Measurements from ENCODE around the gene SETDB1.

SETDB1 gene

DNA sequence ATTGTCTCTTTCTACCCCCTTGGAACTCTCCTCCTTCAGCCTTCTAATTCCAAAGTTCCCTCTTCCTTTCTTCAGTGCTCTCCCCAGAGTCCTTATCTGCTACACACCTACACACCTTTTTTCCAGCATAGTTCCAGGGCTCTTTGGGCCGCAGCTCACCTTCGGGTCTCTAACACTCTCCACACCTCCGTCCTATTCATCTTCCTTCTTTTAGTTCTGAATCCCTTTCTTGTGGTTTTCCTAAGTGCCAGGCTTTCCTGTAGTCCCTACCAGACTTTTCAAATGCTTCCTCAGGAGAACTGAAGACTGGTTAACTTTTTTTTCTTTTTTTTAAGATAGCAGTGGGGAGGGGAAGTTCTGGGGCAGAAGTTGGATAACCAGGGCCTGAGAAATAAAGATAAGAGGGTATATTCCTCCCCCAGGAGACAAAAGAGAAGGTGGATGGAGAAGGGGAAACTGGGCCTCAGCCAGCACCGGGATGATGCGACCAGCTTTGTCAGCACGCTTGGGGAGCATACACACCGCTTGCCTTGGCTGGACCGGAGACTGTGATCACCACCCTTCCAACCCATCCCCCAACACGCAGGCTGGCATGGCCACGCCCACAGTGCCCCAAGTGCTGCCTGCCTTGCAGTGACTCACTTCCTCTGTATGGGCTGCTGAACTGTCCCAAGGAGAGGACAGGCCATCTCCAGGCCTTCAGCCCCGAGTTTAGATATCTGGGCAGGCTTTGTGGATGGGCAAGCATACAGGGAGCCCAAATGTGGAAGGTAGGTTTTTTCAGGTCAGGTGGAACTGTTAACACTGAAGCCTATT is 50.9 kb downstream of the SETDB1 start:
- DNase-seq = peak; percentile 73 to 76

DNA sequence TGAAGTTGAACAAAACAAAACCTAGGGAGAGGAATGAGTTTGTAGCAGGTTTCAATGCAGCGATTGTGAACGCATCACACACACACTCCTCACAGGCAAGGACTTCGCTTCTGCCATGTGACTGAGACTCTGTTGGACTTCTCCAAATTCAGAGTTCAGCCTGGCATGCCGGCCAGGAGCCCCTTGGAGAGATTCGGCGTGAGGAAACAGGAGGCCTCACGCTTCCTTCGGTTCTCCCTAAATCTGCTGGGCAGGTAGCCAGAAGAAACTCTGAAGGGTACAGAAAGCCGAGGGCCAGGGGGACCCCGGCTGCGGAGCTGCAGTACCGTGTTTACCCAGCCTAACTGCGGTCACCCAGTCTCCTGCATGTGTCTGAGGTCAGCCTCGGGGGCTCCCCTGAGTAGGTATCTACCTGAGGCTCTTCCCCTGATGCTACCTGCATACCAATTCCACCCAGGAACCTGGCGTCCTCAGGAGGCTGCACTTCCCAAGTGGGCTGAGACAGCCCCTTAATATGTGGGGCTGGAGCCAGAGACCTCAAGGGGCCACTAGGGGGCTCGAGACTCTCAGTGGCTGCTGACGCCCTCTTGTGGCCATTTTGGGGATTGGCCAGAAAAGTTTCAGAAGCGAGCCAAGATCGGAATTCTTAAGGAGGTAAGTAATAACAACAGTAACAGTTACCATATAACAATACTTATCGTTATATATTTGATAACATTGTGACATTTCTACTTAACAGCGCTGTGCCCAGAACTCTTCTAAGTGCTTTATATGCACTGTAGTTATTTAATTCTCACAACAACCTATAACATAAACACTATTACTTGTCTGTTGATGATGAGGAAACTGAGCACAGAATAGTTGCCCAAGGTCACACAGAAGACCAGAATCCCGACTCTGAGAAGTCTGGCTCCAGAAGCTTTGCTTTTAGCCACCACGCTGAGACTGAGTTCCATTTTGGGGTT is 53.2 kb downstream of the SETDB1 start:
- DNase-seq = peak; percentile 65 to 85

DNA sequence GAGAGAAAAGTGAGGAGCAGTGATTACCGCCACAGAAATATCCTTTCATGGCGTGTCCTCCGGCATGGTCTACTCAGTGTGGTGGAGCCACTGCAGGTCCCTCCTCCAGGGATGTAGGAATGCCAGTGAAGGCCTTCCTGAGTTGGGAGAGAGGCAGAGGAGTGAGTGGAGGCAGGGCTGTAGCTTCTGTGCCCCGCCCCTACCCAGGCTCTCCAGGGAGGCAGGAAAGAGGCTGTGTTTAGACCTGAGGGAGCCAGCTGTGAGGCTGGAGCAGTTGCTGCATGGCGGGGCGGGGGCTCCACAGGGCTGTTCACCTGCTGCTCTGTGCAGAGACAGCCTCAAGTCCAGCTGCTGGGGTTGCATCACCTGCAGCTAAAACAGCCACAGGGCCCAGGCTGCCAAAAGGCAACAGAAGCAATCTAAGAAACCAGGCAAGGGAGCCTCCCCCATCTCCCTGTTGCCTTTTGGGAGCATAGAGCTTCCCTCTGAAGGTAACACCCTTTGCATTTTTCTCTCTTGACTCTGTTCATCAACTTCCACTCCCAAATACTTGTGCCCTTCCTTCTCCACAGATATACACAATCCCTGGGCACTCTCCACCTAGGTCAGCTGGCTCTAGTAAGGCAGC is 55.1 kb downstream of the SETDB1 start:
- no peak for DNase-seq

DNA sequence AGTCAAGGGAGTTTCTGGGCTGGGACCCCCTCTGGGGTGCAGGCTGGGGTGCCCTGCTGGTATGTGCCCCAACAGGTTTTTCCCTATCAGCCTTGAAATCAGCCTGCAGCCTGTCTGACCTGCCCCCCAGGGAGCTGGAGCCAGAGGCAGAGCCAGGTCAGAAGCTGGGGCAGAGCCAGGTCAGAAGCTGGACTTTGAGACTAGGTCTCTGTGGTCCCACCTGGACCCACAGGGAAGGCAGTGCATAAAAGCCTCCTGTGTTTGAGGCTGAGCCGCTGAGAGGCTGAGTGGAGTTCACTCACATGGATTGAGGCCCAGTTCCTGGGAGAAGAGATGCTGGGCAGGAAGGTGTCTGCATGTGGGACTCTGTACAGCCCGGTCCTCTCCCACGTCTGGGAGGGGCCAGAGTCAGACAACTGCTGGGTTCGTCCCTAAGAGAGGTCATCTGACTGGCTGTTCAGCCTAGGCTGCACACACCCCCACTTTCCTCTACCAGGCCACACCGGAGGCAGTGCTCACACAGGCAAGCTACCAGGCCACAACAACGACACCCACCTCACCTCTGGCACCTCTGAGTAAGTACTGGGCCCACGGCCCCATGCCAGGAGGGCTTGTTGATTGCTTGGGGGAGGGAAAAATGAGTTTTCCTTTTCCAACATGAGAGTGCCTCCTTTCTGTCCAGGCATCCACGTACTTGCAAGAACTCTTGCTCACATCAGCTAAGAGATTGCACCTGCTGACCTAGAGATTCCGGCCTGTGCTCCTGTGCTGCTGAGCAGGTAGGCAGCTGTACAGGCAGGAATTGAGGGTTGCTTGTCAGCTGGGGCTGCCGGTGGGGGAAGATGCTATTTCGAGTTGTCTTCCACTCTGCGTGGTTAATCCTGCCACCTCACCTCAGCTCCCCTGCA is 55.9 kb downstream of the SETDB1 start, which contains the start of gene ANXA9:
Gene ANXA9, plus strand, starts transcription at position 488 of the 908 bp plus-strand sequence. CDS start 814 bp downstream, outside the sequence.
- no peak for DNase-seq

DNA sequence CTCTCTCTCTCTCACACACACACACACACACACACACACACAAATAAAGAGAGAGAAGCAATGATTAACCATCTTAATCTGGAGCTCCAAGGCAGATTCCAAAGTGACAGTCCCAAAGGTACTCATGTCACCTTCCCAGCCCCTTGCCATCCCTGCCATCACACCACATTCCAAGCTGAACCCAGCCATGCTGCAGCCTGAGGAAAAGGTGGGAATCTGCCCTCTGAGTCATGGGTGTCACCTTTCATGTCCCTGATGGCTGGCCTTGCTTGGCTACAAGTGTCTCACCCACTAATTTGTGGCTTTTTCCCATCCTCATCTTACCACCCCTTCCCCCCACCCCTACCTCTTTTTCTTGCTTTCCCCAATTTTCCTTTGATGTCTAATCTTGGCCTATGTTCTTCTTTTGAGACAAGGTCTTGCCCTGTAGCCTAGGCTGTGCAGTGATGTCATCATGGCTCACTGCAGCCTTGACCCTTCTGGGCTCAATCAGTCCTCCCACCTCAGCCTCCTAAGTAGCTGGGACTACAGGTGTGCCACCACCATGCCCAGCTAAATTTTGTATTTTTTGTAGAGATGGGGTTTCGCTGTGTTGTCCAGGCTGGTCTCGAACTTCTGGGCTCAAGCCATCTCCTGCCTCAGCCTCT is 59.1 kb downstream of the SETDB1 start:
- DNase-seq = no peak

DNA sequence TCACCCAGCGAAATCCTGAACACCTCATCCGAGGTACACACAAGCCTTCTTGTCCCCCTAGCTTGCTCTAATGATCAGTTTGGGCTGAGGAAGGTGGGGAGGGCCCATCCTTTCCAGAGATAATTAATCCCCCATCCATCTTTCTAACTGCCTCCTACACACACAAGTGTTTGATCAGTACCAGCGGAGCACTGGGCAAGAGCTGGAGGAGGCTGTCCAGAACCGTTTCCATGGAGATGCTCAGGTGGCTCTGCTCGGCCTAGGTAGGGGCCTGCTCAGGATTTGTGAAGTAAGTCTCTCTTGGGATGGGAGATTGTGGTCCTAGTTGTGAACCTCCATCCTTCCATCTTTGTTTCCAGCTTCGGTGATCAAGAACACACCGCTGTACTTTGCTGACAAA is 61.8 kb downstream of the SETDB1 start:
- DNase-seq = no peak

DNA sequence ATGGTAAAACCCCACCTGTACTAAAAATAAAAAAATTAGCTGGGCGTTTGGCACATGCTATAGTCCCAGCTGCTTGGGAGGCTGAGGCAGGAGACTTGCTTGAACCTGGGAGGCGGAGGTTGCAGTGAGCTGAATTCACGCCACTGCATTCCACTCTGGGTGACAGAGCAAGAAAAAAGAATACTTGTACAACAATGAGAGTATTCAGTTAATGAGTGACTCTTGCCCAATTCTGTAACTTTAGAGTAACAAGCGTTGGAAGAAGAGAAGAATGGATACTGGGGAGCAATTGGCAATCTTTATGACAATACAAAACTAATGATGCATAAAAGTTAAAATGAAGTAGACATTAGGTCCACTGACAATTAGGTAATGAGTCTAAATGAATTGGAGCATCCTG is 66.5 kb downstream of the SETDB1 start:
- DNase-seq = no peak

DNA sequence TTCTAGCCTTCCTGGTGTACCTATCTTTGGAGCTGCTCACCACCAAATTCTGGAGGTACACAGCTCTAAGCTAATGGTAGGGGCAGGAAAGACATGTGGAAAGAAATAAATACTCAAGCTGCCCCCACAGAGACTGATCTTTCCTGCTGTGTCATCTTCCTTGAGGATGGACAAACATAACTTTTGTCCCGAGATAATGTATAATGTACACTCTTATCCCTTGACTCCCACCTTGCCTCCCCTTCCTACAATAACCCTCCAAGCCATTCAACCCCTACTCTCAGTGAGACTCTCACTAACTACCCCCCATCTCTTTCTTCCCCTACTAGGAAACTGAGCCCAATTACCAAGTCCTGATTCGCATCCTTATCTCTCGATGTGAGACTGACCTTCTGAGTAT is 68.1 kb downstream of the SETDB1 start:
- no peak for DNase-seq

DNA sequence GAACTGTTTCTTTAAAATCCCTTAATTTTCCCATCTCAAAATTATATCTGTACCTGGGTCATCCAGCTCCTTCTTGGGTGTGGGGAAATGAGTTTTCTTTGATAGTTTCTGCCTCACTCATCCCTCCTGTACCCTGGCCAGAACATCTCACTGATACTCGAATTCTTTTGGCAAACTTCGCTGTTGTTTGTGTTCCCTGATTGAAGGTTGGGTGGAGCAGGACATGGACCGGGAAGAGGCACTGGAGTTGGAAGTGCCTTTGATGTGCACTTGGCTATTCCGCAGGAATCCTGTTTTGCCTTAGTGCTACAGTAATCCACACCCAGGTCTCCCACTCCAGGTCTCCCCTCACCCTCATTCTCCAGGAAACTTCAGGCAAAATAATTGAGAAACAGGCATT is 69.3 kb downstream of the SETDB1 start:
- DNase-seq = no peak

DNA sequence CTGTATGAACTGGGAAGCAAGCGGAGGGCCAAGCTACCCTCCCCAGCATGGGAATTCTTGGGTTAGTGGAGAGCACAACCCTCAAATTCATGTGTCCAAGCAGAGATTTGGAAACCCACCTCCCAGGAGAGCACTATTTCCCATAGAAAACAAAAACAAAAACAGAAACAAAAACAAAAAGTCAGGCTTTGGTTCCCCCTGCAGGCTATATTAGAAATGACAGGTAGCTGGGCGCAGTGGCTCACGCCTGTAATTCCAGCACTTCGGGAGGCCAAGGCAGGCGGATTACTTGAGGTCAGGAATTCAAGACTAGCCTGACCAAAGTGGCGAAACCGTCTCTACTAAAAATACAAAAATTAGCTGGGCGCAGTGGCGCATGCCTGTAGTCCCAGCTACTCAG is 69.7 kb downstream of the SETDB1 start:
- no peak for DNase-seq

DNA sequence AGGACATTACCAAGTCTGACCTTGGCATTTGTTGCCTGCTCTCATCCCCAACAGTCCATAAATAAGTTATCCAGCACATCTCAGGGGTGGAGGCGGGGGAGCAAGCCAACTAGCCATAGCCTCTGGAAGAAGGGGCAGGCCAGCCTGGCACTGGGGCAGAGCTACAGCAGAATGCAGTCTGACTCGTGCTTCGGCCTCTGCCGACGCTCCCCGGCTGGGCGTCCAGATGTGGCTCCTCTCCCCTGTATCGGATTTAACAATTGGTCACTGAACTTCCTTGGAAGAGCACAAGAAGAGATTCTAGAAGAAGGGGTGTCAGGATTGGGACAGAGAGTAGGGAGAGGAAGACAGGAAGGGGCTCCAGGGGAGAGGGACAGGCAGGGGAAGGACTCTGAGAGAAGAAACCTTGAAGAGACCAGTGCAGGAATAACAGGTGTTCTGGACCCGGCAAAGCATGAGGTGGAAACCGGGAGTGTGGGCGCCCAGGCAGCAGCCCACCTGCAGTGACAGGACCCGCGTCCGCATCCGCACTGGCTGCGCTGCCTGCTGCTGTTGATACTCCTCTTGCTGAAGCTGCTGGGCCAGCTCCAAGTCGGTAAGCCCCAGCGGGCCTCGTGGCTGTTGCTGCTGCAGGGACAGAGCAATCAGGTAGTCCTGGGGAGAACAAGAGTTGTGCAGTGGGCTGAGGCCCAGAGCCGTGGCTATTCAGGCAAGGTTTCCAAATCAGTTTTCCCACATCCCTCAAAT is 71.1 kb downstream of the SETDB1 start:
- no peak for DNase-seq

DNA sequence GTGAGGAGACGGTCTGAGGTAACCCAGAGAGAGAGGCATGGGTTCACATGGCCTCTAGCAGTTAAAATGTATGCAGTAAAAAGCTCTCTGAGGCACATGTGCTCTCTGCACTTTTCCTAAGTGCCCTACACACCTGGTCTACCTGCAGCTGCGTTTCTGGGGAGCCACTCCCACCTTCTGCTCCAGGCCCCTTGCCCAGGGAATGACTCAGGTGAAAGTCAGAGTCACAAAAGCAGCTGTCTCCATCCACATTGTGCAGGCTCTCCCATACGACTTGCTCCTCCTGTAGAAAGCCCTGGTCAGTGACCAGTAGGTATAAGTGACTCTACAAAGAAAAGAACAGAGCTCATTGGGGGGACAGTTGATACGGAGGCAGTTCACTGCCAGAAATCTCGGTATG is 71.8 kb downstream of the SETDB1 start:
- DNase-seq = no peak

DNA sequence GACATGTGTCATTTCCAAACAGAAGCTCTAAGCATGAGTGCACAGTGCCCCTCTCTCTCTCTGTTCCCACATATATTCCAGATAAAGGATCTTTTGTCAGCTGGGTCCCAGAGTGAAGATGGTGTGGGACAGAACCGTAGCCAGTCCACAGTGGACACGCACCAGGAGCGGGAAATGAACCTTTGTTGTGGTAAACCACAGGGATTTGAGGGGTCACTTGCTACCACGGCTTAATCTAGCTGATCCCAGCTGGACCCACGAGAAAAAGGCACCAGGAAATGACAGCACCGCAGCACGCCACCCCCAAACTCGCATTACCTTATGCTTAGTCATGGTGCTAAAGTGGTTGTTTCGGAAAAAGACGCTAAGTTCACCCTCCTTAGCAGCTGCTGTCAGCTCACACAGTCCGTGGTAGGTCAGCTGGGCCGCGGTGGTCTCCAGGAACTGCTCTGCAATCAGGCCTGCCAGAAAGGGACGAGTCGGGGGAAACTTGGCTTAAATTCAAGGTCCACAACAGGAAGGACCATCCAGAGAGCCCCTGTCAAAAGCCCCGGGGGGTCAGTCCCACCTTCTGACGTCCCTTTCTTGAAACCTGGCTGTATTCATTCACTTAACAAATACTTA is 73.0 kb downstream of the SETDB1 start:
- DNase-seq = peak; percentile 14 to 74

DNA sequence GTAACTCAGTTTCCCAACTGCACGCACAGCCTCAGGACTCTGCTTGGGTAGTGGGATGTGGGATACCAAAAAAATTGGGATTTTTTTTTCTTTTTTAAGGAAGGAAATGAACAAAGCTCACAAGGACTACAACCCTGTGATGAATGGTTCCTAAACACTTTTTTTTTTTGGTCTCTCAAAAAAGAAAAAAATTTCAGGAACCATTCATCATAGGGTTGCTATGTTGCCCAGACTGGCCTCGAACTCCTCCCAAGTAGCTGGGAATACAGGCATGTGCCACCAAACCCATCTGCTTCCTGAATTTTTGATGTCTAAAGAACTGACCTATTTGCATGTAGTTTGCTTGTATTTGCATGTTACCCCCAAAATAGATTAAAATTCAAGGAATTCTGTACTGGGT is 73.8 kb downstream of the SETDB1 start:
- no peak for DNase-seq

DNA sequence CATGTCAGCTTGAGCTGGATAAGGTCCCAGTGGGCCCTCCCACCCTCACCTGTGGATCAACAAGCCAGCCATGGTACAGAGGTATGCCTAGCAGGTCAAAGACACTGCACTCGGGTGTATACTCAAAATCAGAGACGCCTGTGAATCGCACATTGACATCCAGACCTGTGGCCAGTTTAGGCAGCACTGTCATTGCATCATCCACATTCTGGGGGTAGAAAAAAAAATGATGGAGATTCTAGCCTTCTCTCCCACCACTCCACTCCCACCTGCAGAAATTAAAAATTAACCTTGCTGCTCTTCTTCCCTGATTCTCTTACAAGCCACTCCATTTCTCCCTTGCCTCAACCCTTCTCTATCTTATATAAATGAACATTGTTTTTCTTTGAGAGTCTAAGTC is 74.2 kb downstream of the SETDB1 start:
- no peak for DNase-seq

DNA sequence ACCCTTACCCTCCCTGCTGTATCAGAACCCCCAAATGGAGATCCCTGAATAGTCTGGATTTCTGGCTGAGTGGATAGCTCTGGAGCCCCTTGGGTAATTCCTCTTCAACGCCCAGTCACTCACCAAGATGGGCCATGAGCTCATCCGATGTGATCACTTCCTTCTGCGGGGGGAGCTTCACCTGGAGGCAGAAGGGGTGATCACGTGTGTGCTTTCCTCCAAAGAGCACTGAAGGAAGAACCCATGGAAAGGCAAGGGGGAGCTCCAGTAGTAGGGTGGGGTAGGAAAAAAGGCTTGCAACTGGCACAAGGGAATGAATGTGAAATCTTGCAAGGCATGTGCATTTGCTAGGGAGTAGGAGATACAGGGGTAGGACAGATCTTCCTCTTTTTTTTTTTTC is 75.4 kb downstream of the SETDB1 start:
- no peak for DNase-seq

DNA sequence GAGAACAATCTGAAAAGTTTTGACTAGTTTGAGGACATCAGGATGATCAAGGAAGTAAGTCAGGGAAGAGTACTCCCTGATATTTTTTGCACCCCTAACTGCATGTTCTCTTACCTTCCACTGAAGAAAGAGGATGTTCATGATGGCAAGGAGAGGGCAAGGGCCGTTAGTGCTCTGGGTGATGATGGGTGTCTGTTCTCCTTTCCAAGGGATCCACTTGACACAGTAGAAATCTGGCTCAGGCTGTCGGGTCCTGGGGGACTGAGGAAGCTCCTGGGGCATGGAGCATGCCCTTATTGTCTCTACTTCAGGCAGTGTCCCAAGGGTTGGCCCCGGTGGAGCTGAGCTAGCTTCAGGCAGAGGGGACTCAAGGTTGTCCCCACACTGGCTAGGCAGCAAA is 75.9 kb downstream of the SETDB1 start:
- DNase-seq = no peak

DNA sequence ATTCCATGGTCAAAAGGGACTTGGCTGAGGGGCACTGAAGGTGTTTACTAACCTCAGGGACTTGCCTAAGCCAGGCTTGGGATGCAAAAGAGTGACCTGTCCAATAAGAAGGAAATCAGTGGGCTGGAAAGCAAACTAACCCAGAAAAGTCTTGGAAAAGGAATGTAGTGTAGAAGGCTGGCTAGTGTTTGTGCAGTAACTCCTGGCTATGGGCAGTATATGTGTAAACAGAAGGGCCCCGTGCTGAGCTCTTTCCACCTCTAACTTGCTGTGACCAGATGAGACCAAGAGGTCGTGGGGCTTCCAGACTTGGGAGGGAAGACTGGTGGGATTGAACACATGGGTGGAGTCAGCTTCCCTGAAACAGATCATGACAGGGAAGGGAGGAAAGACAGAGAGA is 76.4 kb downstream of the SETDB1 start:
- DNase-seq = no peak

DNA sequence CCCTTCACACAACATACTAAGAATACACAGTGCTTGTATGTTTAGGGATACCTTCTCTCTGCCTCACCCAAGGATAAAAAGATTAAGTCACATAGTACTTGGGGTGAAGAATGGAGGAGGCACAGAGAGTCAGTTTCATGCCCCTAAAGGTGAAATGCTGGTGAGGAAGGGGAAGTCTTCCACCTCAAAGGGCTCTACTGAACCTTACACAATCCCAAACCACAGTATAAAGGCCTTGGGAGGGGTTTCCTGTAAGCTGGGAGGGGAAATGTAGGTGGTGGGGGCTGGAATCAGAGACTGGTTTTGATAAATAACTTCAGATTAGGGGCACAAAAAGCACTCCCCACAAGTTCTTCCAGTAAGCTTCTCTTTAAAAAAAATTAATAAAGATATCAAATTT is 77.0 kb downstream of the SETDB1 start:
- no peak for DNase-seq

DNA sequence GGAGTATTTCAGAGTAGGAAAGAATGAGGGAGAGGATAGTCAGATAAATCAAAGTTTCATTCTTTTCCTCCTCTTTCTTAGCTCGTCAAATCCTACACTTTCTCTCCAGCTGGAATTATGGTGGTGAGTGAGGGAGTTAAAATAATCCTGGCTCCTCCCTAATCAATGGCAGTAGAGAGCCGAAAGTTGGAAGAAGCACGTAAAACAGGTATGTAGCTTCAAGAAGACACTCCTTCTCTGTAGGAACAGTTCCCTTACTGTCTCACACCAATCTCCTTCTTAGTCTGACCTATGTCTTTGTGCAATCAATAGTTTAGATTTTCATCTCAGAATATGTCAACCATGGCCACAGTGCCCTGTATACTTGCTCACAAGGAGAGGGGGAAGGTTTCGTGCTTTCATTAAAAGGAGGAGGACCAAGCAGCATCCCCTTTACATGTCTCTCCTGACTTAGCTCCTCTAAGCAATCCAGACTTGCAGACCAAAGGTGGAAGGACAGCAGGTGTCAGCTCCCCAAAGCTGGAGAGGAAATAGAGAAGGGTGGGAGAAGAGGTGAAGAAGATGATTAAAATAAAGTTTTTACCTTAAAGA is 79.7 kb downstream of the SETDB1 start:
- DNase-seq = no peak

Data from bone marrow (tissue), 2 donors.